HAP-1 (cell line): Measurements from ENCODE around the gene COL8A2.
A peak's percentile ranks its signal among the peaks of the same experiment; 100 is the strongest.

Source experiments
- DNase-seq, 2 experiments: peaks; one replicate each; pipeline ENCODE4 v3.0.0-alpha.2; 2016 to 2020; ENCODE audit warnings: low spot score in 2 of 2
- H3K27me3 ChIP-seq: fragments of 250-450 bp; sonication (Bioruptor Pico); 2 replicates; pipeline ENCODE4 v1.5.1; 2020; ENCODE audit warnings: low read depth, mild to moderate bottlenecking, moderate library complexity
- H3K36me3 ChIP-seq: fragments of 250-450 bp; sonication (Bioruptor Pico); replicated peaks from 2 replicates; pipeline ENCODE4 v1.5.1; 2020; ENCODE audit warnings: mild to moderate bottlenecking
- H3K4me1 ChIP-seq: fragments of 250-450 bp; sonication (Bioruptor Pico); 2 replicates; pipeline ENCODE4 v1.5.1; 2020; ENCODE audit warnings: mild to moderate bottlenecking
- H3K4me3 ChIP-seq: fragments of 250-450 bp; sonication (Bioruptor Pico); 2 replicates; pipeline ENCODE4 v1.5.1; 2020; ENCODE audit warnings: mild to moderate bottlenecking, moderate library complexity
- H3K9me3 ChIP-seq: fragments of 250-450 bp; sonication (Bioruptor Pico); 2 replicates; pipeline ENCODE4 v1.5.1; 2020; ENCODE audit warnings: mild to moderate bottlenecking, moderate library complexity
- in situ Hi-C: fragments of 300-500 bp; cut with MboI; formaldehyde crosslinking; loops from 3 replicates; pipeline ENCODE4 v1.14.3; 2020; ENCODE audit warnings: low sequenced_read_pairs, inconsistent platforms, mixed read lengths

Gene COL8A2

DNA sequence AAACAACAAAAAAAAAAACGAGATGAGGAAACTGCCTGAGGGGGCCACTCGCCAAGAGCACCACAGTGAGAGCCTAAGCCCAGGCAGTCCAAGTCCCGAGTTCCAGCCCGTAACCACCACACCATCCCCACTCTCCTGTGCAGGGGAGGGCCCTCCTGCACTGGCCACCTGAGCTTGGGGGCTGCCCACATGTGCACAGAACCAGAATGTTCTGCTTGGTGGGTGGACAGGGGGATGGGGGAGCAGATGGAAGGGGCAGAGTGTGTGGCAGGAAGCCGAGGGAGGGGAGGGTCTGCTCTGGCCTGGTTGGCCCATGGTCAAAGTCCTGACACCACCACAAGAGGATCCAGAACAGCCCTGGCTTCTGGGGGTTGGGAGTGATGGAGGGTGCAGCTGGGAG is 18.8 kb downstream of the COL8A2 start:
- Histone ChIP-seq H3K4me1 (no peaks in the 10 kb centered on the region), H3K27me3 (no peaks in the 10 kb centered on the region), H3K36me3 (no peaks in the 10 kb centered on the region), H3K4me3 (no peak overlapping the region), H3K9me3 (no peaks in the 10 kb centered on the region)
- in situ Hi-C loops = loop anchor here (5.0 kb wide), 2 partner anchors 181 to 316 kb away; no protein-coding TSS in a partner anchor
- DNase-seq = no peak

- Histone ChIP-seq H3K27me3 (no peaks in the 10 kb centered on the region), H3K4me3 (no peak overlapping the region), H3K36me3 (no peaks in the 10 kb centered on the region; the same call in 1 of the 2 replicates), H3K9me3 (no peaks in the 10 kb centered on the region), H3K4me1 (no peaks in the 10 kb centered on the region)
- in situ Hi-C loops = no loop called here
- DNase-seq = no peak
Measured at GRCh38 chr1:36101546-36101945, 23.5 kb downstream of the COL8A2 start.

- H3K9me3 ChIP-seq = no peaks in the 10 kb centered on the region
- no peak for DNase-seq
- H3K4me3 ChIP-seq = no peak overlapping the region
- H3K4me1 ChIP-seq = no peaks in the 10 kb centered on the region
- H3K36me3 ChIP-seq = peaks cover 10% of the 10 kb centered on the region
- in situ Hi-C loops = no loop called here
- H3K27me3 ChIP-seq = no peaks in the 10 kb centered on the region
Measured at GRCh38 chr1:36100376-36100775, 24.6 kb downstream of the COL8A2 start.

- DNase-seq = peak; percentile 66 to 91
Measured at GRCh38 chr1:36099681-36100341, 25.2 kb downstream of the COL8A2 start.

GRCh38 chr1:36098650-36099365 is 26.2 kb downstream of the COL8A2 start:
- Histone ChIP-seq H3K4me1 (no peaks in the 10 kb centered on the region), H3K27me3 (no peaks in the 10 kb centered on the region), H3K36me3 (peaks cover 26% of the 10 kb centered on the region), H3K4me3 (no peak overlapping the region), H3K9me3 (no peaks in the 10 kb centered on the region)
- DNase-seq = no peak
- in situ Hi-C loops = no loop called here

More at GRCh38 chr1:36099681-36100341, 25.2 kb downstream of the COL8A2 start:
- in situ Hi-C loops = no loop called here
- H3K4me1 ChIP-seq = no peaks in the 10 kb centered on the region
- H3K9me3 ChIP-seq = no peaks in the 10 kb centered on the region
- peaks cover 16% of the 10 kb centered on the region for H3K36me3 ChIP-seq
- no peak overlapping the region for H3K4me3 ChIP-seq
- no peaks in the 10 kb centered on the region for H3K27me3 ChIP-seq

DNA sequence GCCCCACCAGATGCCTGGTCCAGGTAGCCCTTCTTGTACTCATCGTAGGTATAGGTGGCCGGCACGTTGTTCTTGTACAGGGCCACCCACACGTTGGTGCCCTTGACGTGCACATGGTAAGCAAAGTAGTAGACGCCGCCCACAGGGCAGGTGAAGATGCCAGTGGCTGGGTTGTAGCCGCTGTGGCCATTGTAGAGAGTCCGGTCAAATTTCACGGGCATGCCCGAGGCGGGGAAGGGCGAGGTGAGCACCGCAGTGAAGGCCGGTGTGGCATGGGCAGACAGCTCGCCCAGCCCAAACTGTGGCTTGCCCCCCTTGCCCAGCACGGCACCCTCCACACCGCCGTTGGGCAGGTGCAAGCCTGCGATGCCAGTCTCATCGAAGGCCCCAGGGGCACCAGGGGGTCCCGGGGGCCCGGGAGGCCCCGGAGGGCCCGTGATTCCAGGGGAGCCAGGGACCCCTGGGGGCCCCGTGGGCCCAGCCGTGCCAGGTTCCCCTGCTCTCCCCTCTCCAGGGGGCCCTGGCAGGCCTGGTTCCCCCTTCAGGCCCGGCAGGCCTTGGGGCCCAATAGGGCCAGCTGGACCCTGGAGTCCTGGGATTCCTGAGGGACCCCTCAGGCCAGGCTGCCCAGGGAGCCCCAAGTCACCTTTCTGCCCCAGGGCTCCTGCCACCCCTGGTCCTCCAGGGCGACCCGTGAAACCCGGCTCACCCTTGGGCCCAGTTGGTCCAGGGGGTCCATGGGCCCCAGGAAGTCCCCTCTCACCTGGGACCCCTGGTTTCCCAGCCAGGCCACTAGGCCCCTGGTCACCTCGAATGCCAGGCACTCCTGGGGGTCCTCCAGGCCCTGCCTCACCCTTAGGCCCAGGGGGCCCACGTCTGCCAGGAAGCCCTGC is 27.1 kb downstream of the COL8A2 start:
- no peaks in the 10 kb centered on the region for H3K27me3 ChIP-seq
- DNase-seq = no peak
- in situ Hi-C loops = no loop called here
- H3K36me3 ChIP-seq = peaks cover 35% of the 10 kb centered on the region
- H3K4me3 ChIP-seq = no peak overlapping the region
- no peaks in the 10 kb centered on the region for H3K4me1 ChIP-seq
- H3K9me3 ChIP-seq = no peaks in the 10 kb centered on the region

DNA sequence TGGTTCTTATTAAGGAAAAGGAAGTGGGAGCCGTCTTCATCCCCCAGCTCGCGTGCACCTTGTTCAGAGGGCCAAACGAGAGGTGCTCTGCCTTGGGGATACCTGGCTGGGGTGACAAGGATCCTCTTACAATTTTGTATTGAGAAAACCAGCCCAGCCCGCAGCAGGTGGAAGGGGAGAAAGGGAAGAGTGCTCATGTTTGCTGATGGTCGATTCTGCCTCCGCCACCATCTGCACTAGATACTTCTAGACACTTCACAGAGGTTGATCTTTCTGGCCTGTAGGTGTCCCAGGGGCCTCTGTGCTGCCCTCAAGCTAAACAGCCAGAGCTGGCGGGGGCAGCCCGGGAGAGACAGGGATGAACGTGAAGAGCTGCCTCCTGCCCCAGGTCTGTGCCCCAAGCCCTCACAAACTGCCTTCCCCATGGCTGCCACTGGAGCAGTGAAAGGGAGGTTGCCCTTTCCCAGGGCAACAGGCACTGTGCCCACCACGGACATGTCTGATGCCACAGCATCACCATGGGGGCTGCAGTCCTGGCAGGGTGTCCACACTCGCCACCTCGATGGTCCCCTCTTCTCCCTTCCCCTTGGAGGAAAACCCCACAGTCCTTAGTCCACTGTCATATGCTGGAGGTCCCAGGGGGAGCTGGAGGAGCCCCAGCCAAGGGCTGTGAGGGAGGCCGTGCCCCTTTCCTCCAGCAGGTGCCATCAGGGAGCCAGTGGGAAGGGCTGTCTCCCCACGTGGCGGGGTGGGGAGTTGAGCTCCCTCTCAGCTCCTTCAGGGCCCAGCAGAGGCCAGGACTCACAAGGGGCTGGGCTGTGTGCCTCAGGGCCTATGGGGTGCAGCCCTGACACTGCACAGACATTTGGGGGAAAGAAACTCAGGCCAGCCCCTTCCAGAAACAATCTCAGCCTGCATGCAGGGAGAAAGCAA is 28.3 kb downstream of the COL8A2 start:
- Histone ChIP-seq H3K9me3 (no peaks in the 10 kb centered on the region), H3K4me1 (no peaks in the 10 kb centered on the region), H3K36me3 (peaks cover 46% of the 10 kb centered on the region), H3K27me3 (no peaks in the 10 kb centered on the region), H3K4me3 (no peak overlapping the region)
- DNase-seq = peak in 1 of 2 experiments; percentile 58
- in situ Hi-C loops = no loop called here

DNA sequence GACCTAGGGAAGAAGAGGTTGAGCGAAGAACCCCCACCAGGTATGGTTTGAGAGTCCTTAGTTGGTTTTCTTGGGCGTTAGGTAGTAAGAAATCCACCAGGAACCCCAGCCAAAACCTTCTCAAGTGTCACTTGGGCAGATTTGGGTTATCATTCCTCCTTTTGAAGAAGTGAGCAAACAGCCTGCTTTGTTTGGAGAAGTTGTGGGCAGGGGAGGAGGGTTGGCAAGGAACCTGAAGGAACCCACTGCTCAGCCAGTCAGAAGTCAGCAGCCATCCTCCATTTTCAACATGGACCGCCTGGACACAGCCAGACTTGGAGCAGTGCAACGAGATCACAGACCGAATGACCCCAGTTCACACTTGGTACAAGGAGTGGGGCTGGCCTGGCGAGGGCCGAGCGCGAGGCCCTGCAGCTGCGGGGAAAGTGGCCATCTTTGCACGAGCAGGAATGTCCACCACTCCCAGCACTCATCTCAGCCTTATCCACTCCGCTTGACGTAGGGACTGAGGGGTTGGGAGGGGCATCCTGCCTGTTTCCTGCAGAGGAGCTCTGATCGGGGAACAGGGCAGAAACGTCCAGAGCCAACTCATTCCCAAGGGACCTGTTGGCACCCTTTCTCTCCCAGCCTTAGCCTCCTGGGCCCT is 29.1 kb downstream of the COL8A2 start:
- in situ Hi-C loops = no loop called here
- H3K4me3 ChIP-seq = no peak overlapping the region
- no peaks in the 10 kb centered on the region for H3K4me1 ChIP-seq
- H3K9me3 ChIP-seq = no peaks in the 10 kb centered on the region
- DNase-seq = no peak
- H3K36me3 ChIP-seq = peaks cover 55% of the 10 kb centered on the region
- H3K27me3 ChIP-seq = no peaks in the 10 kb centered on the region

DNA sequence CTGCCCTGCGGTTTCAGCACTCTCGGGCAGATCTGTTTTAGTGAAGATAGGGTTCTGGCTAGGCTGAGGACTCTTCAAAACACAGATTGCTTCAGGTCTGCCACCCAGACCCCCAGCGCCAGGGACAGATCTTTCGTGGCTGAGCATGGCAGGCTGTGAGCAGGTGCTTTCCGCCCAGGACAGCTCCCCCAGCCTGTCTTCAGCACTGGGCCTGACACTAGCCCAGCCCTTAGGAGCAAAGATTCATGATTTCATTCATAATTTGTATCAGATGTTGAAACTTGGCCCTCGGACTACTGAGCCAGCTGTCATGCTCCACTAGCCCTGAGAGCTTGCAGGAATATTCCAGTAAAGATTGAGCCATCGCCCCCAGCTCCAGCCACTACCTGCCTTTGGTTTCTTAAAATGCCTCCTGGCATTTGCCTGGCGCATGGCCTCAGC is 30.4 kb downstream of the COL8A2 start:
- H3K9me3 ChIP-seq = no peaks in the 10 kb centered on the region
- H3K27me3 ChIP-seq = no peaks in the 10 kb centered on the region
- DNase-seq = no peak
- no peak overlapping the region for H3K4me3 ChIP-seq
- H3K36me3 ChIP-seq = peaks cover 56% of the 10 kb centered on the region
- in situ Hi-C loops = loop anchor here (5.0 kb wide), 1 partner anchor 93 kb away; no protein-coding TSS in a partner anchor
- no peaks in the 10 kb centered on the region; the same call in 1 of the 2 replicates for H3K4me1 ChIP-seq

DNA sequence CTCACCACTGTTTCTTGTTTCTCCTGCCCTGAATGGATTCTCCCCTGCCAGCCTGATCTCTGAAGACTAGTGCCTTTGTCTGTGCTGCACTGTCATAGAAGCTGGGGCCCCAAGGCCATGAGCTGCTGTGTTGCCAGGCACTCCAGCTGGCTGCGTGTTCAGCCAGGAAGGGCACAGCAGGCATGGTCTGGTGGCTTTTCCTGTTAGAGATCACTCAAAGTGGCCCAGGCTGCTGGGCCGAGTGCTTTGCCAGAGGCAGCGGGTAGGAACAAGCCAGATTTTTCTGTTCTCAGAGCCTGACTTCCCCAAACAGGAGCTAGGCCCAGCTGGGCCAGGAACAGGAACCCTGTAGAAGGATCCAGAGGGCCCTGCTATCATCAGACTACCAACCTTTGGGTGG is 31.1 kb downstream of the COL8A2 start:
- DNase-seq = no peak
- Histone ChIP-seq H3K36me3 (peaks cover 58% of the 10 kb centered on the region), H3K4me3 (no peak overlapping the region), H3K4me1 (no peaks in the 10 kb centered on the region; the same call in 1 of the 2 replicates), H3K9me3 (no peaks in the 10 kb centered on the region), H3K27me3 (no peaks in the 10 kb centered on the region)
- in situ Hi-C loops = loop anchor here (5.0 kb wide), 1 partner anchor 93 kb away; no protein-coding TSS in a partner anchor

GRCh38 chr1:36093226-36093625 is 31.8 kb downstream of the COL8A2 start:
- Histone ChIP-seq H3K9me3 (no peaks in the 10 kb centered on the region), H3K4me3 (no peak overlapping the region), H3K4me1 (peaks cover 3% of the 10 kb centered on the region), H3K36me3 (peaks cover 60% of the 10 kb centered on the region), H3K27me3 (no peaks in the 10 kb centered on the region)
- no peak for DNase-seq
- in situ Hi-C loops = loop anchor here (5.0 kb wide), 1 partner anchor 94 kb away; no protein-coding TSS in a partner anchor

GRCh38 chr1:36092798-36093185 is 32.2 kb downstream of the COL8A2 start:
- in situ Hi-C loops = loop anchor here (5.0 kb wide), 1 partner anchor 95 kb away; no protein-coding TSS in a partner anchor
- H3K27me3 ChIP-seq = no peaks in the 10 kb centered on the region
- H3K4me3 ChIP-seq = no peak overlapping the region
- peaks cover 3% of the 10 kb centered on the region for H3K4me1 ChIP-seq
- H3K9me3 ChIP-seq = no peaks in the 10 kb centered on the region
- no peak for DNase-seq
- H3K36me3 ChIP-seq = peaks cover 60% of the 10 kb centered on the region
